Central memory CD8-positive, alpha-beta T cell (primary cell): Measurements from ENCODE around the gene KCNA3.

Experiments
- ATAC-seq: fragments of 150-1000 bp; cut with Tn5 transposase; replicated peaks from 2 replicates; pipeline ENCODE4 v1.10.0; 2022; ENCODE audit warnings: mild to moderate bottlenecking, moderate FRiP score, moderate number of reproducible peaks; ENCODE audit not compliant: poor library complexity, severe bottlenecking; ENCODE audit errors: extremely low read depth
- DNase-seq, 2 donors: peaks; one replicate each; pipeline ENCODE4 v3.0.0; 2021; ENCODE audit warnings: low spot score in 2 of 2
- H3K27ac Mint-ChIP-seq: one replicate; pipeline ENCODE4 v1.8.0; 2022; ENCODE audit warnings: low read depth, mild to moderate bottlenecking, moderate library complexity, mixed read lengths
- H3K27me3 Mint-ChIP-seq: one replicate; pipeline ENCODE4 v1.8.0; 2022; ENCODE audit warnings: mixed read lengths
- H3K36me3 Mint-ChIP-seq: one replicate; pipeline ENCODE4 v1.8.0; 2022; ENCODE audit warnings: mild to moderate bottlenecking, moderate library complexity, mixed read lengths; ENCODE audit not compliant: insufficient read depth
- H3K4me1 Mint-ChIP-seq: one replicate; pipeline ENCODE4 v1.8.0; 2022; ENCODE audit warnings: mixed read lengths
- H3K4me3 Mint-ChIP-seq: one replicate; pipeline ENCODE4 v1.8.0; 2022; ENCODE audit warnings: mild to moderate bottlenecking, moderate library complexity, mixed read lengths
- H3K9me3 Mint-ChIP-seq: one replicate; pipeline ENCODE4 v1.8.0; 2022; ENCODE audit warnings: mixed read lengths

The KCNA3 gene

DNA sequence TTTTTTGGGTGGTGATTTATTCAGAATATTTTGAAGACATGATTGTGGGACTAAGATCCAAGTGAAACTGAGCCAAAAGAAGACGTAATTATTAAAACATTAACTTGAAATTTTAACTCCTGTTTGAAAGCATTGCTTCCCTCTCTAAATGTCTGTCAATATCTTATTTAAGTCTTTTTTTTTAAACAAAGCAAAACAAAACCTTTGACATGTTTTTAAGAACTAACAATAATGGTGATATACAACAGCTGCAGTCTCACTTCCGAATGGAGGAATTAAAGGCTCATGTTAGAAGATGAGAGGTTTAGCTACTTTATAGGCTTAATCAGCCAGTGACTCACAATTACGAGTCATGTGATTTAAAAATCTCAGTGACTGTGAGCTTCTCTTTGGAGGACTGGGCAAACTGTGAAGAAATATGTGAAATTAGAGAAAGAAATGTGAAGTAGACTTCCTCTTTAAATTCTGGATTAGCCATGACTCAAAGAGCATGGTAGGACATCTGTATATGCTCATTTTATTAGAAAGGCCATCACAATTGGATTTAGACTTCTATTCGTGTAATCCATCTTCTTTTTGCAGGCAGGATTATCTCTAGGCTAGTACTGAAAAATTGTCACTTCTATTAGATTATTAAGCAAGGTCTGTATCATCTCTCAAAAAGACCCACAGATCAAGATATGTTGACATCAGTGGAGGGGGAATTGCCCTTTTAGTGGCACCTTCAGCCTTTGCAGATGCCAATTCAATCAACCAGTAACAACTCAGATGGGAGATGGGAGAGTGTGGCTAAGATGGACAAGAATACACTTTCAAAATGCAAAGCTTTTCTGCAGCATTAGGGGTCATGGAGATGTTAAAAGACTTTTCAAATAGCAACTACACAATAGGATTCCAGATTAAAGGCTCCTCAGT, 28.7 kb downstream of the KCNA3 start:
- H3K9me3 Mint-ChIP-seq, result no peaks in the 10 kb centered on the region
- DNase-seq (no peak), ATAC-seq (no peak)
- peaks cover 41% of the 10 kb centered on the region for H3K4me1 Mint-ChIP-seq
- peaks cover 4% of the 10 kb centered on the region for H3K36me3 Mint-ChIP-seq
- no peaks in the 10 kb centered on the region for H3K27me3 Mint-ChIP-seq
- H3K4me3 Mint-ChIP-seq, result peak overlapping the region; percentile 24
- peak overlapping the region; percentile 26 for H3K27ac Mint-ChIP-seq

DNA sequence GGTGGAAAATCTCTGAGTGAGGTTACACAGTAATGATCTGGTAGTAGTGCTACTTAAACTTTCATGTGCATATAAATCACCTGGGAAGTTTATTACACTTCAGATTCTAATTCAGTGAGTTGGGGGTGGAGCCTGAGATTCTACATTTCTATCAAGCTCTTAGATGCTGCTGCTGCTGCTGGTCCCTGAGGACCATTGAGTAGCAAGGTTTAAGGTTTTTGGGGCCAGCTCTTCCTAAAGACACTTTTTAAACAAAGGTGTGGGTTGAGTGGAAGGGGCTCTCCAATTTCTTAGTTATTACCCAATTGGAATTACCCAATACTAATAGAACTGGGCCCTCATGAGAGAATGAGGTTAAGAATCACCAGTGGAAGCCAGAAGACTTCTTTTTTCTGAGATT, 29.5 kb downstream of the KCNA3 start:
- Mint-ChIP-seq H3K27ac (peak overlapping the region; percentile 70), H3K9me3 (peaks cover 3% of the 10 kb centered on the region), H3K36me3 (peaks cover 4% of the 10 kb centered on the region), H3K4me1 (peaks cover 41% of the 10 kb centered on the region), H3K4me3 (no peak overlapping the region), H3K27me3 (no peaks in the 10 kb centered on the region)
- ATAC-seq, result no peak
- no peak for DNase-seq

DNA sequence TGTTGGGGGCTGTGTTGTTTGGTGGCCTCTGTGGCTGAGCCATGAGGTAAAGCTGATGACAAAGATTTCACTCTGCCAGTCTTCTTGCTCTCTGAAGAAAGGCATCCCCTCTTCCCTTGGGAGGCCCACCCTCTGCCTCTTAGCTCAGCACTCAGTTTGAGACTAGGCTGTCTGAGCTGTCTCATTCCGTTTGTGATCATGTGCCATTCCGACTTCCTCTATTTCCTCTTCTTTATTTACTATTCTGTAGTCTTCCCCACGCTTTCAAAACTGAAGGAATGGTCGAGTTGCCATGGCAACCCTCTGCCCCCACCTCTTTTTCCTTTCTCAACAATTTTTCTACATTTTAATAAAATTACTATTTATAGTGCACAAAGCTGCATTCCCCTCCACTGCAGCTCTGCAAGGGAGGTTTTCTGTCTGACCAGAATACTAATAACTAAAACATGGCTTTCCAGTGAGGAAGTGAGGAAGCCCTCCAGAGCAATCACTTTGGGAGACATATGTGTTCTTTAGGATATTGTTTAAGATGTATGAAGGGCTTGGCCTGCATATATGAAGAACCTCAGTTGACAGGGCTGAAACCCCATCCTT, 30.8 kb downstream of the KCNA3 start:
- Mint-ChIP-seq H3K4me1 (peaks cover 54% of the 10 kb centered on the region), H3K27me3 (no peaks in the 10 kb centered on the region), H3K36me3 (peaks cover 4% of the 10 kb centered on the region), H3K9me3 (peaks cover 12% of the 10 kb centered on the region), H3K4me3 (no peak overlapping the region), H3K27ac (peak overlapping the region; percentile 70)
- no peak for DNase-seq
- no peak for ATAC-seq

DNA sequence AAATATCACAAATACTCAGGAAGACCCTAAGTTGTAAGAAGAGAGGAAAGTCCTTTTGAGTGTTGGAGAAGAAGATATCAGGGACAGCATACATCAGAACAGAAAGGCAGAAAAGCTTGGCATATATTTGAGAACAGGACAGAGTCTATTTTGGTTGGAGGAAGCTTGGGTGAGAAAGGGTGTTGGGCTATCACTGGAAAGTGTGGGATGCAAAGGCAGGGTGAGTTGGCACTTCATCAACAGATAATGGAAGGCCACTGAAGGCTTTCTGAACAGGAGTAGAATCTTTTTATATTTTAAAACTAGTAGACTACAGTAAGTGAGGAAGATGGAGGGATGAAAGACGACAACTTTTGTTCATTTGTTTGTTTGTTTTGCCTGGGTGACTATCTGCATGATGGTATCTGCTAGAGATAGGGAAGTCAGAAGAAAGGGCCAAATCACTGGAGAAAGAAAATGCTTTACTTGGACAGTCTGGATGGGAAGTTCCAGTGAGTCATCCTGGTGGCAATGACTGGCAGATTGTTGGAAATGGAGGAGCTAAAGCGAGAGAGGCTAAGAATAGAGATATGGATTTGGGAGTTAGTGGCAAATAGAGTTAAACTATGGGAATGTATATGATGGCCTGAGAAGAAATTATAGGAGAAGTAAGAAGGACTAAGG, 34.9 kb downstream of the KCNA3 start:
- Mint-ChIP-seq H3K4me3 (peak overlapping the region; percentile 39), H3K4me1 (peaks cover 87% of the 10 kb centered on the region)
- ATAC-seq, result no peak

DNA sequence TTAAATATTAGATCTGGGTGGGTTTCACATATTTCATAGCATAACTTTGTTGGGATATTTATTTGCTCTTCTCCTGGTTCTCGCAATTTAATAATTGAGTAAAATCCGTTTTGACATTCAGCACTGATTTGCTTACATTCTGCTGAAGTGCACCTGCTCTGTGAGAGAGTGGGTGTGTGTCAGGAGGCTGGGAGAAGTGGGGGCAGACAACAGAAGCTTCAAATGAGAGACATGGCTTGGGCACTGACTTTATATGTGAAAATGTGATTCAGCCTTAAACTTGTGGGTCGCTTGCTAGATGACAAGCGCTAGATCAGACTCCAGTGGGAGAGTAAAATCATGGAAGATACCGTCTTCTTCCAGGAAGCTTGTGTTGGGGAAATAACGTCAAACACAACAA, 36.2 kb downstream of the KCNA3 start:
- Mint-ChIP-seq H3K27me3 (no peaks in the 10 kb centered on the region), H3K4me1 (peaks cover 83% of the 10 kb centered on the region), H3K9me3 (peaks cover 12% of the 10 kb centered on the region), H3K4me3 (no peak overlapping the region), H3K36me3 (peaks cover 3% of the 10 kb centered on the region), H3K27ac (peak overlapping the region; percentile 82)
- DNase-seq (no peak), ATAC-seq (no peak)

More for the DNA sequence above, 34.9 kb downstream of the KCNA3 start:
- Mint-ChIP-seq H3K36me3 (peaks cover 3% of the 10 kb centered on the region), H3K9me3 (peaks cover 12% of the 10 kb centered on the region), H3K27ac (peak overlapping the region; percentile 82), H3K27me3 (no peaks in the 10 kb centered on the region)
- no peak for DNase-seq

DNA sequence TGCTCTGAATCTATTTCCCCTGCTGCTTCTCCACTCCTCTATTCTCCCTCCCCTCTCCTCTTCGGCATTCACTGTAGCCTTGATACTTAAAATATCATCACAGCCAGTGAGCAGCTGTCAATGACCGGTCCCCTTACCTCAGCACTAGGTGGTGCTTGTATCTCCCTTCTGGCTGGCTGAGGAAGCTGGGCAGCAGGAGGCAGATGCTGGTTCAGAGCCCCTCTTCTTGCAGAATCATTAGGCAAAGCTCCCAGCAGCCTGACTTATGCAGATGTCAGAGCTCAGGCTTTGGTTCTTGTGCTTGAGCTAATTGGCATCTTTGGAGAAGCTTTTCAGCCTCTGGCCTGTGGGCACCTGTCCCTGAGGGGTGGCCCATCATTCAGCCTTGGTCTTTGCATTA, 36.7 kb downstream of the KCNA3 start:
- peaks cover 3% of the 10 kb centered on the region for H3K36me3 Mint-ChIP-seq
- H3K9me3 Mint-ChIP-seq, result peaks cover 12% of the 10 kb centered on the region
- DNase-seq, result no peak
- no peaks in the 10 kb centered on the region for H3K27me3 Mint-ChIP-seq
- no peak for ATAC-seq
- H3K27ac Mint-ChIP-seq, result peak overlapping the region; percentile 82
- peak overlapping the region; percentile 7 for H3K4me3 Mint-ChIP-seq
- H3K4me1 Mint-ChIP-seq, result peaks cover 81% of the 10 kb centered on the region

DNA sequence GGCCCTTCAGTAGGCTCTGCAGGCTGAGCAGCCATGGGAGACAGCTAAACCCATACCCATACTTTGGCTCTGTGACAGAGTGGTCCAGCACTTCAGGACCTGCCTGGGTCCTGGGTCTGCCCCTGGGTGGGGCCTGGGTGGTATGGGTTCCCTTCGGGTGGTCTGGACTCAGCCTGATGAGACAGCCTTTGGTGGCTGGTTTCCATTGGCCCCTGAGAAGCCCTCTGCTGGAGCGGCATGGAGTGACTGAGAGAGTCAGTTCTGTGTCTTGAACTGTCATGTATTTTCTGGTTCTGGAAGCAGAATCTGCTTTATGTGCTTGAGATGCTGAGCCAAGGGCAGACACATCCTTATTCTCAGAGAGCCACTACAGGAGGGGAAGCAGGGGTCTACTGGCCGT, 37.3 kb downstream of the KCNA3 start:
- H3K4me1 Mint-ChIP-seq, result peaks cover 75% of the 10 kb centered on the region
- DNase-seq, result no peak
- H3K4me3 Mint-ChIP-seq, result peak overlapping the region; percentile 7
- peaks cover 3% of the 10 kb centered on the region for H3K36me3 Mint-ChIP-seq
- peak overlapping the region; percentile 82 for H3K27ac Mint-ChIP-seq
- no peaks in the 10 kb centered on the region for H3K27me3 Mint-ChIP-seq
- ATAC-seq, result no peak
- H3K9me3 Mint-ChIP-seq, result peaks cover 12% of the 10 kb centered on the region

DNA sequence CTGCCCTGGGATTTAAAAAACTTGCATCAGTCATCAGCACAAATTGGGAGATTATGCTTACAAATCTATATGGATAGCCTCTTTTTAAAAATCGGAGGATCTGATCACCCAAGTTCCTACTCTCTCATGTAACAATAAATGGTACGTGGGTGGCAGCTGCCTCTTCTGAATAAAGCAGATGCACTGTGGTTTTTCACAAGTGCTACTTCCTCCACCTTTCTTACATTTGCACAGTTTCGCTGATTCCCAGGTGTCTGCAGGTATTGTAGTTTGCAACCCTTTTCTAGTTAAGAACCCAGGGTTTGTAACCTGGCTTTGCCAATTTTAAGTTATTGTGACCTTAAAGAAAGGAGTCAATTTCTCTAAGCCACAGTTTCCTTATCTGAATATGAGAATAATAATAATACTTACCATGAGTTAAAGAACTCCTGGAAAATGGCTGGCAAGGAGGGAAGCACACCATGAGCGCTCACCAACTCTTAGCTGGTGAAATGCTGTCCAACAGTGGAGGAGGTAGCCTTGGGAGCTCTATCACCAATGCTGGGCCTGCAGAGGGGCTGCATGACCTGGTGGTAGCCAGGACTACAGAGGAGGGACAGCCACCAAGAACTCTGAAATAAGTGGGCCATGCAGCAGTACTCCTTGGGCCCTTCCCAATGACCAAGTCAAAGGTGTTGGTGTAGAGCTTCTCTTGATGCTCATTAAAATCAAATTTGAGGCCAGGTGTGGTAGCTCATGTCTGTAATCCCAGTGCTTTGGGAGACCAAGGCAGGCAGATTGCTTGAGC, 38.4 kb downstream of the KCNA3 start:
- peaks cover 63% of the 10 kb centered on the region for H3K4me1 Mint-ChIP-seq
- no peaks in the 10 kb centered on the region for H3K27me3 Mint-ChIP-seq
- DNase-seq, result no peak
- H3K4me3 Mint-ChIP-seq, result peak overlapping the region; percentile 62
- ATAC-seq, result peak; percentile 33
- peaks cover 12% of the 10 kb centered on the region for H3K9me3 Mint-ChIP-seq
- peak overlapping the region; percentile 93 for H3K27ac Mint-ChIP-seq
- H3K36me3 Mint-ChIP-seq, result peaks cover 1% of the 10 kb centered on the region

DNA sequence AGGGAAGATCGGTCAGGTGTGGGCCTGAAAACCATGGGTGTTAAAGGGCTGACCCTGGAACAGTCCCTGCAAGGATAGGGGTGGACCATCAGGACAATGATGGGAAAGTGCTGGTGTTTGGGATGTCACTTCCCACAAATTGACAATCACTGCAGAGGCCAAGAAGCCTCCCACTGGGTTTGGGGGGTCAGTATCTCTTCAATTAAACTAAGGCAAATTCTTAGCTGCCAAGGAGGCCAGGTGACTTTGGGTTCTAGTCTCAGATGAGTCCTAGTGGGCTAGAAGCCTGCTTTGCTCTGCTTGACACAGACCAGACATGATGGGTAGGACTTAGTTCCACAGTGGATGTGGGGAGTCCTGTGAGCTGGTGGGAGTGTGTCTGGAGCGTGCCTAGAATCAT, 39.3 kb downstream of the KCNA3 start:
- H3K4me1 Mint-ChIP-seq, result peaks cover 59% of the 10 kb centered on the region
- ATAC-seq (no peak), DNase-seq (no peak)
- H3K27me3 Mint-ChIP-seq, result no peaks in the 10 kb centered on the region
- H3K27ac Mint-ChIP-seq, result peak overlapping the region; percentile 93
- H3K4me3 Mint-ChIP-seq, result peak overlapping the region; percentile 62
- peaks cover 11% of the 10 kb centered on the region for H3K9me3 Mint-ChIP-seq
- H3K36me3 Mint-ChIP-seq, result no peaks in the 10 kb centered on the region

DNA sequence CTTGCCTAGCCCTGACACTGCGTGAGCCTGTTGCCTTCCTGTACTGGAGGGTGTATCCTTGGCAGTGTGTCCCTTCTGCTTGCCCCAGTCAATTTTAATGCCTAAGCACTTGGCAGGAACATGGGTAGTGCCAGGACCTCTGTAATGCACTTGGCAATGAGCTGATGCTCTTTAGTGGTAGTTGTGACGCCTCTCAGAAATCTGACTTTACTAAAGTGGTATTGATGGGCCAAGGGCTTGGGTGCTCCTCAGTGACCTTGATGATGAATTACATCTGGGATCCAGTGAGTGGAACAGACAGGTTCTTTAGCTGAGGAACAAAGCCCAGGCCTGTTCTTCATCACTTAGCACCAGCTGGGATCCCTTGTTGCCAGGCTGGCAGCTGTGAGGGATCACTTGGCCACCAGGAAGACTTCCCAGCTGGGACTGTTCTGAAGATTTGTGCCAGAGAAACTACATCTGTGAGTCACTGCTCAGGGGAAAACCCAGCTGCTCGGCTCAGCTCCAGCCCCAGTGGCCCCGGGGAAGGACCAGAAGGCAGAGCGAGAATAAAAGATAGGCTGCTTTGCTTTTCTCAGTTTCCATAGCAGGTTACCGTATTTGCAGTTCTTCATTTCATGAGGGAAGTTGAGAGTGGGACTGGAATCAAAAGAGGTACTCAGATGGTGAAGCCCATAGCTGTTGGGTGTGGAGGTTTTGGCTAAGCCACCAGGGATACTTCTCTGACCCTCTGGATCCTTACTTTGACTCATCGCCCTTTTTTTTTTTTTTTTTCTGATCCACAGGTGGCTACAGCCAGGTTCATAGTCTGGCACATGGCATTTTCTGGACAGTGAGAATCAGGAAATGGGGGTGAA, 40.1 kb downstream of the KCNA3 start:
- H3K4me3 Mint-ChIP-seq, result peak overlapping the region; percentile 62
- H3K36me3 Mint-ChIP-seq, result no peaks in the 10 kb centered on the region
- H3K27ac Mint-ChIP-seq, result peak overlapping the region; percentile 93
- no peaks in the 10 kb centered on the region for H3K27me3 Mint-ChIP-seq
- peaks cover 52% of the 10 kb centered on the region for H3K4me1 Mint-ChIP-seq
- ATAC-seq (no peak), DNase-seq (no peak)
- H3K9me3 Mint-ChIP-seq, result peaks cover 3% of the 10 kb centered on the region

DNA sequence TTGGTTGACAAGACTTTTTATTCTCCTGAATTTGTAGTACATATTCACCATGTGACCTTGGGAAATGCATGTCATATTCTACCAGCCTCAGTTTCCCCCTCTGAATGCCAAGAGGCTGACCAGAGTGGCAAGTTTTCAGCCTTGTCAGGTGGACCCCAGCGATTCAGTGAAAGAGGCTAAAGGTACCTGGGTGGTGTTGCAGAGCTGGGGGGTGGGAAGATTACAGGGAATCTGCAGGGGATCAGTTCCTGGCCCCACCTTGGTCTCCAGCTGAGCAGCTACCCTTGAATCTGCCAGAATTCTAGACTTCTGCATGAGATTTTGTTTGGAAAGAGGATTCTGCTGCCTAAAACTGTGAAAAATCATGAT, 40.7 kb downstream of the KCNA3 start:
- Mint-ChIP-seq H3K9me3 (no peaks in the 10 kb centered on the region), H3K4me1 (peaks cover 49% of the 10 kb centered on the region), H3K4me3 (peak overlapping the region; percentile 62), H3K36me3 (no peaks in the 10 kb centered on the region), H3K27me3 (no peaks in the 10 kb centered on the region), H3K27ac (peak overlapping the region; percentile 93)
- DNase-seq (no peak), ATAC-seq (no peak)
